GM23338 (cell line): ENCODE data around the gene AXIN2.

ENCODE experiments used
- CREB1 ChIP-seq: fragments of 250-450 bp; sonication (Bioruptor Pico); IDR thresholded peaks from 2 replicates; pipeline ENCODE4 v1.5.0; 2020; ENCODE audit warnings: low read depth, mild to moderate bottlenecking, moderate library complexity
- EZH2 ChIP-seq: fragments of 200-600 bp; sonication (generic); IDR thresholded peaks from one replicate; pipeline ENCODE4 v1.8.0; 2017; ENCODE audit warnings: antibody characterized with exemption, mild to moderate bottlenecking, low read depth; ENCODE audit not compliant: unreplicated experiment
- EZH2phosphoT487 ChIP-seq: fragments of 200-600 bp; sonication (generic); IDR thresholded peaks from one replicate; pipeline ENCODE4 v1.8.1; 2018; ENCODE audit warnings: antibody characterized with exemption; ENCODE audit not compliant: unreplicated experiment
- JUNB ChIP-seq: IDR thresholded peaks from one replicate; pipeline ENCODE4 v1.6.1; 2016; ENCODE audit warnings: antibody characterized with exemption; ENCODE audit not compliant: unreplicated experiment
- NANOG ChIP-seq: IDR thresholded peaks from 2 replicates; pipeline ENCODE4 v1.6.1; 2016; ENCODE audit warnings: antibody characterized with exemption, borderline replicate concordance
- POLR2AphosphoS5 ChIP-seq: IDR thresholded peaks from 2 replicates; pipeline ENCODE4 v1.6.1; 2016; ENCODE audit warnings: antibody characterized with exemption, low read depth
- STAT1 ChIP-seq: IDR thresholded peaks from one replicate; pipeline ENCODE4 v1.6.1; 2016; ENCODE audit warnings: antibody characterized with exemption; ENCODE audit not compliant: unreplicated experiment
- ZNF114 ChIP-seq: fragments of 250-450 bp; sonication (Bioruptor Pico); IDR thresholded peaks from 2 replicates; pipeline ENCODE4 v1.5.0; 2020; ENCODE audit warnings: mild to moderate bottlenecking, moderate library complexity
- TF ChIP-seq, protein P1 (sequence below), 2 experiments: fragments of 200-600 bp in 1 of 2; sonication (generic) in 1 of 2; conservative IDR thresholded peaks; 2 replicates each; pipeline versions ENCODE4 v1.5.1 to v1.6.1; 2016 to 2017; ENCODE audit warnings: antibody characterized with exemption in 2 of 2, low read depth in 2 of 2, mild to moderate bottlenecking in 2 of 2, moderate library complexity in 1 of 2
- TF ChIP-seq, protein P2 (sequence below): IDR thresholded peaks from one replicate; pipeline ENCODE4 v1.6.1; 2018; ENCODE audit warnings: antibody characterized with exemption; ENCODE audit not compliant: unreplicated experiment
- TF ChIP-seq, protein P3 (sequence below): IDR thresholded peaks from 2 replicates; pipeline ENCODE4 v1.6.1; 2016; ENCODE audit warnings: antibody characterized with exemption

- TF ChIP-seq, protein P1, sequence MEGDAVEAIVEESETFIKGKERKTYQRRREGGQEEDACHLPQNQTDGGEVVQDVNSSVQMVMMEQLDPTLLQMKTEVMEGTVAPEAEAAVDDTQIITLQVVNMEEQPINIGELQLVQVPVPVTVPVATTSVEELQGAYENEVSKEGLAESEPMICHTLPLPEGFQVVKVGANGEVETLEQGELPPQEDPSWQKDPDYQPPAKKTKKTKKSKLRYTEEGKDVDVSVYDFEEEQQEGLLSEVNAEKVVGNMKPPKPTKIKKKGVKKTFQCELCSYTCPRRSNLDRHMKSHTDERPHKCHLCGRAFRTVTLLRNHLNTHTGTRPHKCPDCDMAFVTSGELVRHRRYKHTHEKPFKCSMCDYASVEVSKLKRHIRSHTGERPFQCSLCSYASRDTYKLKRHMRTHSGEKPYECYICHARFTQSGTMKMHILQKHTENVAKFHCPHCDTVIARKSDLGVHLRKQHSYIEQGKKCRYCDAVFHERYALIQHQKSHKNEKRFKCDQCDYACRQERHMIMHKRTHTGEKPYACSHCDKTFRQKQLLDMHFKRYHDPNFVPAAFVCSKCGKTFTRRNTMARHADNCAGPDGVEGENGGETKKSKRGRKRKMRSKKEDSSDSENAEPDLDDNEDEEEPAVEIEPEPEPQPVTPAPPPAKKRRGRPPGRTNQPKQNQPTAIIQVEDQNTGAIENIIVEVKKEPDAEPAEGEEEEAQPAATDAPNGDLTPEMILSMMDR (conservative IDR thresholded peaks at IDR 0.05; ENCODE audit: low read depth in 2 of 2) = no peak
- TF ChIP-seq EZH2 = no peak
- TF ChIP-seq EZH2phosphoT487 = no peak
- TF ChIP-seq, protein P2, sequence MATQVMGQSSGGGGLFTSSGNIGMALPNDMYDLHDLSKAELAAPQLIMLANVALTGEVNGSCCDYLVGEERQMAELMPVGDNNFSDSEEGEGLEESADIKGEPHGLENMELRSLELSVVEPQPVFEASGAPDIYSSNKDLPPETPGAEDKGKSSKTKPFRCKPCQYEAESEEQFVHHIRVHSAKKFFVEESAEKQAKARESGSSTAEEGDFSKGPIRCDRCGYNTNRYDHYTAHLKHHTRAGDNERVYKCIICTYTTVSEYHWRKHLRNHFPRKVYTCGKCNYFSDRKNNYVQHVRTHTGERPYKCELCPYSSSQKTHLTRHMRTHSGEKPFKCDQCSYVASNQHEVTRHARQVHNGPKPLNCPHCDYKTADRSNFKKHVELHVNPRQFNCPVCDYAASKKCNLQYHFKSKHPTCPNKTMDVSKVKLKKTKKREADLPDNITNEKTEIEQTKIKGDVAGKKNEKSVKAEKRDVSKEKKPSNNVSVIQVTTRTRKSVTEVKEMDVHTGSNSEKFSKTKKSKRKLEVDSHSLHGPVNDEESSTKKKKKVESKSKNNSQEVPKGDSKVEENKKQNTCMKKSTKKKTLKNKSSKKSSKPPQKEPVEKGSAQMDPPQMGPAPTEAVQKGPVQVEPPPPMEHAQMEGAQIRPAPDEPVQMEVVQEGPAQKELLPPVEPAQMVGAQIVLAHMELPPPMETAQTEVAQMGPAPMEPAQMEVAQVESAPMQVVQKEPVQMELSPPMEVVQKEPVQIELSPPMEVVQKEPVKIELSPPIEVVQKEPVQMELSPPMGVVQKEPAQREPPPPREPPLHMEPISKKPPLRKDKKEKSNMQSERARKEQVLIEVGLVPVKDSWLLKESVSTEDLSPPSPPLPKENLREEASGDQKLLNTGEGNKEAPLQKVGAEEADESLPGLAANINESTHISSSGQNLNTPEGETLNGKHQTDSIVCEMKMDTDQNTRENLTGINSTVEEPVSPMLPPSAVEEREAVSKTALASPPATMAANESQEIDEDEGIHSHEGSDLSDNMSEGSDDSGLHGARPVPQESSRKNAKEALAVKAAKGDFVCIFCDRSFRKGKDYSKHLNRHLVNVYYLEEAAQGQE = no peak
- TF ChIP-seq NANOG = no peak
- no peak for TF ChIP-seq POLR2AphosphoS5
- TF ChIP-seq JUNB = no peak
- TF ChIP-seq, protein P3, sequence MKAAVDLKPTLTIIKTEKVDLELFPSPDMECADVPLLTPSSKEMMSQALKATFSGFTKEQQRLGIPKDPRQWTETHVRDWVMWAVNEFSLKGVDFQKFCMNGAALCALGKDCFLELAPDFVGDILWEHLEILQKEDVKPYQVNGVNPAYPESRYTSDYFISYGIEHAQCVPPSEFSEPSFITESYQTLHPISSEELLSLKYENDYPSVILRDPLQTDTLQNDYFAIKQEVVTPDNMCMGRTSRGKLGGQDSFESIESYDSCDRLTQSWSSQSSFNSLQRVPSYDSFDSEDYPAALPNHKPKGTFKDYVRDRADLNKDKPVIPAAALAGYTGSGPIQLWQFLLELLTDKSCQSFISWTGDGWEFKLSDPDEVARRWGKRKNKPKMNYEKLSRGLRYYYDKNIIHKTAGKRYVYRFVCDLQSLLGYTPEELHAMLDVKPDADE = no peak
- TF ChIP-seq ZNF114 (CRISPR knock-in tag) = no peak
- no peak for TF ChIP-seq CREB1
- TF ChIP-seq STAT1 = no peak
Measured at GRCh38 chr17:65527857-65528591, 33.4 kb downstream of the AXIN2 start.
